Mesothelial cell of epicardium (in vitro differentiated cells): ENCODE data around the gene KIAA0513. TPM values are rescaled to one million over a fixed set of nuclear protein-coding genes. Genes with fewer than 3 reads are reported as not detected.

Source experiments
- DNase-seq, 2 experiments: peaks; one replicate each; pipeline ENCODE4 v3.0.0; 2021; ENCODE audit warnings: low spot score in 2 of 2; ENCODE audit not compliant: unreplicated experiment in 2 of 2
- H3K27ac Mint-ChIP-seq: 2 replicates; pipeline ENCODE4 v1.8.0; 2021; ENCODE audit warnings: mixed read lengths
- H3K27me3 Mint-ChIP-seq: 2 replicates; pipeline ENCODE4 v1.8.0; 2021; ENCODE audit warnings: low read depth, mixed read lengths
- H3K36me3 Mint-ChIP-seq: 2 replicates; pipeline ENCODE4 v1.8.0; 2021; ENCODE audit warnings: mixed read lengths
- H3K4me1 Mint-ChIP-seq: 2 replicates; pipeline ENCODE4 v1.8.0; 2021; ENCODE audit warnings: mixed read lengths
- H3K4me3 Mint-ChIP-seq: 2 replicates; pipeline ENCODE4 v1.8.0; 2021; ENCODE audit warnings: mild to moderate bottlenecking, moderate library complexity, mixed read lengths
- H3K9me3 Mint-ChIP-seq: 2 replicates; pipeline ENCODE4 v1.8.0; 2021; ENCODE audit warnings: mixed read lengths
- CTCF ChIP-seq: fragments of 200-600 bp; sonication (generic); IDR thresholded peaks from one replicate; pipeline ENCODE4 v1.5.0; 2021; ENCODE audit warnings: antibody characterized with exemption; ENCODE audit not compliant: unreplicated experiment
- total RNA-seq: library from RNA; stranded (reverse); gene quantifications from 3 replicates; pipeline ENCODE4 v1.2.1, GENCODE V29; 2021

KIAA0513 gene
- total RNA-seq, 1 donor from 2014 or later, result 6.8 TPM

- no peak for TF ChIP-seq CTCF
- no peak overlapping the region for H3K27ac Mint-ChIP-seq
- no peaks in the 10 kb centered on the region for H3K4me1 Mint-ChIP-seq
Measured at GRCh38 chr16:85067426-85067825, 39.8 kb downstream of the KIAA0513 start.

GRCh38 chr16:85068746-85069145, 41.2 kb downstream of the KIAA0513 start:
- Mint-ChIP-seq H3K4me1 (no peaks in the 10 kb centered on the region), H3K27ac (no peak overlapping the region), H3K27me3 (no peaks in the 10 kb centered on the region), H3K36me3 (peaks cover 3% of the 10 kb centered on the region), H3K4me3 (no peak overlapping the region), H3K9me3 (no peaks in the 10 kb centered on the region)
- DNase-seq, result no peak
- TF ChIP-seq CTCF, result no peak

More at GRCh38 chr16:85067426-85067825, 39.8 kb downstream of the KIAA0513 start:
- Mint-ChIP-seq H3K9me3 (no peaks in the 10 kb centered on the region), H3K4me3 (no peak overlapping the region), H3K36me3 (peaks cover 3% of the 10 kb centered on the region), H3K27me3 (no peaks in the 10 kb centered on the region)
- DNase-seq, result no peak

GRCh38 chr16:85069171-85069570, 41.6 kb downstream of the KIAA0513 start:
- no peak overlapping the region for H3K27ac Mint-ChIP-seq
- H3K4me3 Mint-ChIP-seq, result no peak overlapping the region
- no peaks in the 10 kb centered on the region for H3K4me1 Mint-ChIP-seq
- H3K36me3 Mint-ChIP-seq, result peaks cover 3% of the 10 kb centered on the region
- H3K9me3 Mint-ChIP-seq, result no peaks in the 10 kb centered on the region
- no peak for TF ChIP-seq CTCF
- no peaks in the 10 kb centered on the region for H3K27me3 Mint-ChIP-seq
- DNase-seq, result no peak

GRCh38 chr16:85072076-85072860, 44.7 kb downstream of the KIAA0513 start:
- no peak overlapping the region for H3K4me3 Mint-ChIP-seq
- no peak overlapping the region for H3K27ac Mint-ChIP-seq
- no peaks in the 10 kb centered on the region for H3K27me3 Mint-ChIP-seq
- no peaks in the 10 kb centered on the region for H3K9me3 Mint-ChIP-seq
- no peak for TF ChIP-seq CTCF
- no peak for DNase-seq
- H3K4me1 Mint-ChIP-seq, result no peaks in the 10 kb centered on the region
- peaks cover 6% of the 10 kb centered on the region for H3K36me3 Mint-ChIP-seq

- no peak for TF ChIP-seq CTCF
- Mint-ChIP-seq H3K36me3 (peaks cover 6% of the 10 kb centered on the region), H3K9me3 (no peaks in the 10 kb centered on the region), H3K4me3 (no peak overlapping the region), H3K4me1 (no peaks in the 10 kb centered on the region), H3K27me3 (no peaks in the 10 kb centered on the region), H3K27ac (no peak overlapping the region)
- DNase-seq, result no peak
Measured at GRCh38 chr16:85072947-85073346, 45.4 kb downstream of the KIAA0513 start.
